K562 (cell line): ENCODE measurements around the gene TMEM86A. TPM values are rescaled to one million over a fixed set of nuclear protein-coding genes. Genes with fewer than 3 reads are reported as not detected.

Experiments
- ATF1 ChIP-seq, 2 experiments: fragments of 450-650 bp in 1 of 2; IDR thresholded peaks; 2 replicates each; pipeline ENCODE4 v1.6.1; 2016; ENCODE audit warnings: missing compliant biosample characterization in 1 of 2, missing genetic modification characterization in 1 of 2
- CREB1 ChIP-seq, 2 experiments: sonication (generic) in 1 of 2; formaldehyde crosslinking in 1 of 2; IDR thresholded peaks; 2 replicates each; pipeline versions ENCODE4 v1.6.1 to v1.8.0; 2012 to 2022; ENCODE audit warnings: inconsistent platforms in 1 of 2, mild to moderate bottlenecking in 1 of 2, missing genetic modification reagents in 1 of 2, moderate library complexity in 1 of 2
- HDAC1 ChIP-seq, 2 experiments: fragments of 450-650 bp; IDR thresholded peaks; 2 replicates each; pipeline ENCODE4 v1.6.1; 2016 to 2017; ENCODE audit warnings: inconsistent platforms in 1 of 2, mild to moderate bottlenecking in 1 of 2, moderate library complexity in 1 of 2
- JUND ChIP-seq, 2 experiments: IDR thresholded peaks; 2 replicates in 1 of 2; 3 replicates in 1 of 2; pipeline ENCODE4 v1.6.1; 2011; ENCODE audit warnings: borderline replicate concordance in 2 of 2, low read depth in 2 of 2, low read length in 2 of 2, improper control_type of control experiment in 1 of 2, missing biosample characterization in 1 of 2, missing genetic modification characterization in 1 of 2, missing genetic modification reagents in 1 of 2
- KDM2B ChIP-seq: fragments of 250-450 bp; sonication (Bioruptor Pico); IDR thresholded peaks from 2 replicates; pipeline ENCODE4 v1.8.0; 2021; ENCODE audit warnings: mild to moderate bottlenecking, moderate library complexity
- KLF13 ChIP-seq: fragments of 450-650 bp; IDR thresholded peaks from 2 replicates; pipeline ENCODE4 v1.6.1; 2016; ENCODE audit warnings: missing genetic modification characterization, low read depth, mild to moderate bottlenecking, missing compliant biosample characterization, moderate library complexity, borderline replicate concordance
- L3MBTL2 ChIP-seq: fragments of 450-650 bp; IDR thresholded peaks from 2 replicates; pipeline ENCODE4 v1.6.1; 2016; ENCODE audit warnings: mild to moderate bottlenecking, moderate library complexity
- PCBP1 ChIP-seq: fragments of 200-400 bp; formaldehyde crosslinking; IDR thresholded peaks from 2 replicates; pipeline ENCODE4 v1.6.1; 2018; ENCODE audit warnings: mild to moderate bottlenecking, low read depth, low read length; ENCODE audit not compliant: poor library complexity, severe bottlenecking
- POLR2G ChIP-seq: fragments of 200-400 bp; formaldehyde crosslinking; IDR thresholded peaks from 2 replicates; pipeline ENCODE4 v1.6.1; 2017; ENCODE audit warnings: low read depth, mild to moderate bottlenecking, antibody characterized with exemption, low read length, moderate library complexity
- RAD51 ChIP-seq: fragments of 450-650 bp; IDR thresholded peaks from 2 replicates; pipeline ENCODE4 v1.7.1; 2016; ENCODE audit warnings: low read depth, mild to moderate bottlenecking, borderline replicate concordance
- RBFOX2 ChIP-seq: fragments of 200-400 bp; formaldehyde crosslinking; IDR thresholded peaks from 2 replicates; pipeline ENCODE4 v1.6.1; 2017; ENCODE audit warnings: low read depth, mild to moderate bottlenecking, low read length, moderate library complexity
- SUPT5H ChIP-seq: fragments of 450-650 bp; IDR thresholded peaks from 2 replicates; pipeline ENCODE4 v1.6.1; 2016
- ZKSCAN8 ChIP-seq: fragments of 200-800 bp; sonication (Bioruptor generic); IDR thresholded peaks from 2 replicates; pipeline ENCODE4 v1.6.1; 2016; ENCODE audit warnings: missing genetic modification characterization, missing compliant biosample characterization
- ZNF124 ChIP-seq: sonication (generic); formaldehyde crosslinking; IDR thresholded peaks from 2 replicates; pipeline ENCODE4 v1.8.1; 2022; ENCODE audit warnings: missing genetic modification reagents
- ZNF77 ChIP-seq: fragments of 250-450 bp; sonication (Bioruptor Pico); IDR thresholded peaks from 2 replicates; pipeline ENCODE4 v1.5.0; 2020
- polyA plus RNA-seq, 8 experiments: library from polyadenylated mRNA; depleted of rRNA in 4 of 8; stranded (reverse) in 5 of 8; unstranded in 3 of 8; fragments of >200 nt; fragmentation: Nextera tagmentation in 2 of 8; fragmentation: Illumina TruSeq in 1 of 8; extraction: Ambion mirVana in 2 of 8; extraction: Trizol in 1 of 8; gene quantifications; 2 replicates each; pipeline versions ENCODE4 v1.2.1 to v1.2.3, GENCODE V29; 2011 to 2014; ENCODE audit warnings: inconsistent platforms in 1 of 8, missing spikeins in 1 of 8
- total RNA-seq, 7 experiments: library from RNA; depleted of rRNA in 6 of 7; stranded (reverse); fragments of >200 nt in 6 of 7; fragmentation: Illumina TruSeq in 2 of 7; extraction: Trizol in 2 of 7; gene quantifications; 2 replicates each; pipeline versions ENCODE4 v1.2.1 to v1.2.3, GENCODE V29; 2011 to 2021; ENCODE audit warnings: low replicate concordance in 1 of 7
- TF ChIP-seq, protein P1 (sequence below): fragments of 450-650 bp; formaldehyde crosslinking; IDR thresholded peaks from 2 replicates; pipeline ENCODE4 v1.4.0; 2020; ENCODE audit warnings: mild to moderate bottlenecking, mixed read lengths
- TF ChIP-seq, protein P2 (sequence below): fragments of 450-650 bp; conservative IDR thresholded peaks from 2 replicates; pipeline ENCODE4 v1.6.1; 2016; ENCODE audit warnings: missing genetic modification characterization, low read depth, mild to moderate bottlenecking, missing compliant biosample characterization, moderate library complexity
- TF ChIP-seq, protein P3 (sequence below): fragments of 200-800 bp; sonication (Bioruptor generic); IDR thresholded peaks from 2 replicates; pipeline ENCODE4 v1.6.1; 2017; ENCODE audit warnings: missing genetic modification characterization, missing compliant biosample characterization
- TF ChIP-seq, protein P4 (sequence below), 2 experiments: fragments of 450-650 bp; conservative IDR thresholded peaks; 2 replicates each; pipeline ENCODE4 v1.6.1; 2017; ENCODE audit warnings: mild to moderate bottlenecking in 2 of 2, moderate library complexity in 2 of 2

The TMEM86A gene
- total and polyA plus RNA-seq, 9 of the 15 experiments (the other 6 are each of a cell fraction or from before 2014, with no cell fraction given): 0.22 to 1.3 (median 0.40) TPM; not detected in 2

DNA sequence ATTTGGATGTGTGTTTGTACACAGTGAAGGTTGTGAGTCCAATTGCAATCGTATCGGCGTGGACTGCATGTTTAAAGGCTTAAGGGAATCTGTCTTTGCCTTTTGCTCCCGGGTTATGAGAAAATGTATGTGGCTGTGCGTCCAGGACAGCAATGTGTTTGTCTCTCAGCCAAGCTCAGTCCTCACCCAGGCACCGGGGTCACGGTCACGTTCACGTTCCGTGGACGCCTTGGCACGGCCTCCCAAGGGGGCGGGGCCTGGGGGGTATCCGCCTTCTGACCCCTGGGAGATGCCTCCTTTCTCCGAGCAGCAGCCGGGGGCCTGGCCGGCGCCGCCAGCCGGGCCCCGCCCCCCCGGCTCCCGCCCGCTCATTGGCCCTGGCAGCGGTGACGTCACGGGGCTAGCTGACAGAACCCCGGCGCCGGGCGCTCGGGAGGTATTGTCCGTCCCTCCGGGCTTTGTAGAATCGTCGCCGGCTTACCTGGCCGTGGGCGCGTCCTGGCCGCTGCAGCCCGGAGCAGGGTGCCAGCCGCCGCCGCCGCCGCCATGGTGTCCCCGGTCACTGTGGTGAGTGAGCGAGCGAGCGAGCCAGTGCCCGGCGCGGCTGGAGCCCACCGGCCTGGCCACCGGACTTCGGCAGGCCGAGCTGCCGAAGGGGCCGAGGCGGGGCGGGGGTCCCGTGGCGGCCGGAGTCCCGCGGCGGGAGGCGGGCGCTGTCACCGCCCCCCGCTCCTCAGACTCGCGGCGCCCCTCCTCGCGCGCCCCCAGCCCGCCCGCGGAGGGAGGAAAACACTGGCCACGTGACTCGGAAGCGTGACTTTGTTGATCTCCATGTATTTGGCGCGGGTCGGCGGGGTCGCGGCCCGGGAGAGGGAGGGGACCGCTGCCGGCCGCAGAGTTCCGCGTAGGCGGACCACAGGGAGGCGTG lies at the start of gene TMEM86A (continued):
- TF ChIP-seq ATF1 (CRISPR knock-in tag; IDR thresholded peaks at IDR 0.05) (0 out of 2 replicates have a peak, but pooled peaks have one; percentile 33), ATF1 (tag; IDR thresholded peaks at IDR 0.05) (peak; percentile 97), JUND (IDR thresholded peaks at IDR 0.05; ENCODE audit: borderline replicate concordance, low read depth, low read length) (peak; percentile 69), JUND (tag; IDR thresholded peaks at IDR 0.05; ENCODE audit: borderline replicate concordance, low read depth, low read length) (no peak; the same call in 2 of the 3 replicates), KLF13 (tag) (peak; percentile 81; the same call in 1 of the 2 replicates), CREB1 (IDR thresholded peaks at IDR 0.05) (peak; percentile 75), CREB1 (CRISPR knock-in tag; IDR thresholded peaks at IDR 0.05) (peak; percentile 70; the same call in 1 of the 2 replicates), L3MBTL2 (peak; percentile 51; the same call in 1 of the 2 replicates), KDM2B (CRISPR knock-in tag) (peak; percentile 82; the same call in 1 of the 2 replicates), RBFOX2 (peak; percentile 76), POLR2G (peak; percentile 83), PCBP1 (peak; percentile 31), HDAC1 (IDR thresholded peaks at IDR 0.05) (0 out of 4 replicates have a peak, but pooled peaks of 1 of the 2 experiments have one; percentile 43), RAD51 (peak; percentile 63; the same call in 1 of the 2 replicates), ZNF77 (no peak), ZKSCAN8 (CRISPR knock-in tag) (no peak), ZNF124 (CRISPR knock-in tag) (0 out of 2 replicates have a peak, but pooled peaks have one; percentile 31), SUPT5H (peak; percentile 39; the same call in 1 of the 2 replicates)
- TF ChIP-seq, protein P1, sequence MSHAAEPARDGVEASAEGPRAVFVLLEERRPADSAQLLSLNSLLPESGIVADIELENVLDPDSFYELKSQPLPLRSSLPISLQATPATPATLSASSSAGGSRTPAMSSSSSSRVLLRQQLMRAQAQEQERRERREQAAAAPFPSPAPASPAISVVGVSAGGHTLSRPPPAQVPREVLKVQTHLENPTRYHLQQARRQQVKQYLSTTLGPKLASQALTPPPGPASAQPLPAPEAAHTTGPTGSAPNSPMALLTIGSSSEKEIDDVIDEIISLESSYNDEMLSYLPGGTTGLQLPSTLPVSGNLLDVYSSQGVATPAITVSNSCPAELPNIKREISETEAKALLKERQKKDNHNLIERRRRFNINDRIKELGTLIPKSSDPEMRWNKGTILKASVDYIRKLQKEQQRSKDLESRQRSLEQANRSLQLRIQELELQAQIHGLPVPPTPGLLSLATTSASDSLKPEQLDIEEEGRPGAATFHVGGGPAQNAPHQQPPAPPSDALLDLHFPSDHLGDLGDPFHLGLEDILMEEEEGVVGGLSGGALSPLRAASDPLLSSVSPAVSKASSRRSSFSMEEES (CRISPR knock-in tag): peak; percentile 53
- TF ChIP-seq, protein P2, sequence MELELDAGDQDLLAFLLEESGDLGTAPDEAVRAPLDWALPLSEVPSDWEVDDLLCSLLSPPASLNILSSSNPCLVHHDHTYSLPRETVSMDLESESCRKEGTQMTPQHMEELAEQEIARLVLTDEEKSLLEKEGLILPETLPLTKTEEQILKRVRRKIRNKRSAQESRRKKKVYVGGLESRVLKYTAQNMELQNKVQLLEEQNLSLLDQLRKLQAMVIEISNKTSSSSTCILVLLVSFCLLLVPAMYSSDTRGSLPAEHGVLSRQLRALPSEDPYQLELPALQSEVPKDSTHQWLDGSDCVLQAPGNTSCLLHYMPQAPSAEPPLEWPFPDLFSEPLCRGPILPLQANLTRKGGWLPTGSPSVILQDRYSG: no peak
- TF ChIP-seq, protein P3, sequence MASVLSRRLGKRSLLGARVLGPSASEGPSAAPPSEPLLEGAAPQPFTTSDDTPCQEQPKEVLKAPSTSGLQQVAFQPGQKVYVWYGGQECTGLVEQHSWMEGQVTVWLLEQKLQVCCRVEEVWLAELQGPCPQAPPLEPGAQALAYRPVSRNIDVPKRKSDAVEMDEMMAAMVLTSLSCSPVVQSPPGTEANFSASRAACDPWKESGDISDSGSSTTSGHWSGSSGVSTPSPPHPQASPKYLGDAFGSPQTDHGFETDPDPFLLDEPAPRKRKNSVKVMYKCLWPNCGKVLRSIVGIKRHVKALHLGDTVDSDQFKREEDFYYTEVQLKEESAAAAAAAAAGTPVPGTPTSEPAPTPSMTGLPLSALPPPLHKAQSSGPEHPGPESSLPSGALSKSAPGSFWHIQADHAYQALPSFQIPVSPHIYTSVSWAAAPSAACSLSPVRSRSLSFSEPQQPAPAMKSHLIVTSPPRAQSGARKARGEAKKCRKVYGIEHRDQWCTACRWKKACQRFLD: peak; percentile 45; the same call in 1 of the 2 replicates
- TF ChIP-seq, protein P4, sequence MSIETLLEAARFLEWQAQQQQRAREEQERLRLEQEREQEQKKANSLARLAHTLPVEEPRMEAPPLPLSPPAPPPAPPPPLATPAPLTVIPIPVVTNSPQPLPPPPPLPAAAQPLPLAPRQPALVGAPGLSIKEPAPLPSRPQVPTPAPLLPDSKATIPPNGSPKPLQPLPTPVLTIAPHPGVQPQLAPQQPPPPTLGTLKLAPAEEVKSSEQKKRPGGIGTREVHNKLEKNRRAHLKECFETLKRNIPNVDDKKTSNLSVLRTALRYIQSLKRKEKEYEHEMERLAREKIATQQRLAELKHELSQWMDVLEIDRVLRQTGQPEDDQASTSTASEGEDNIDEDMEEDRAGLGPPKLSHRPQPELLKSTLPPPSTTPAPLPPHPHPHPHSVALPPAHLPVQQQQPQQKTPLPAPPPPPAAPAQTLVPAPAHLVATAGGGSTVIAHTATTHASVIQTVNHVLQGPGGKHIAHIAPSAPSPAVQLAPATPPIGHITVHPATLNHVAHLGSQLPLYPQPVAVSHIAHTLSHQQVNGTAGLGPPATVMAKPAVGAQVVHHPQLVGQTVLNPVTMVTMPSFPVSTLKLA (conservative IDR thresholded peaks at IDR 0.05): peak; percentile 86 to 89
